22Rv1 (cell line): ENCODE measurements around the gene LHFPL6.

Source experiments
- CTCF ChIP-seq: fragments of 450-650 bp; IDR thresholded peaks from 2 replicates; pipeline ENCODE4 v1.5.1; 2017; ENCODE audit warnings: mild to moderate bottlenecking
- ZFX ChIP-seq: fragments of 450-650 bp; IDR thresholded peaks from 2 replicates; pipeline ENCODE4 v1.6.1; 2017; ENCODE audit warnings: antibody characterized with exemption, borderline replicate concordance

- TF ChIP-seq CTCF (no peak), ZFX (no peak)
These were observed 75.7 kb downstream of the LHFPL6 start for GRCh38 chr13:39527301-39527700.
